Mucosa of descending colon (tissue), 3 donors: ENCODE measurements around the gene ZNF556. TPM values are rescaled to one million over a fixed set of nuclear protein-coding genes. Genes with fewer than 3 reads are reported as not detected.
"Not testable (repeated sequence)": the region's sequence is repeated elsewhere in the genome, so short reads cannot be mapped to it uniquely, and the experiment has no call there.

Experiments used
- ATAC-seq: fragments of 200-7000 bp; cut with Tn5 transposase; one replicate; pipeline ENCODE4 v1.9.1; 2020; ENCODE audit warnings: mild to moderate bottlenecking, moderate library complexity
- DNase-seq, 3 donors: peaks; one replicate each; pipeline ENCODE4 v3.0.0-alpha.2; 2020
- H3K36me3 ChIP-seq: fragments of 200-600 bp; one replicate; pipeline ENCODE4 v1.8.0; 2021; ENCODE audit warnings: low read depth, mild to moderate bottlenecking
- H3K4me1 ChIP-seq: fragments of 200-600 bp; one replicate; pipeline ENCODE4 v1.8.0; 2021; ENCODE audit warnings: low read depth, mild to moderate bottlenecking
- H3K4me3 ChIP-seq: fragments of 200-600 bp; one replicate; pipeline ENCODE4 v1.8.0; 2021; ENCODE audit warnings: mild to moderate bottlenecking
- H3K9me3 ChIP-seq: fragments of 200-600 bp; one replicate; pipeline ENCODE4 v1.8.0; 2021; ENCODE audit warnings: mild to moderate bottlenecking
- intact Hi-C, 2 donors: fragments of 100-400 bp; cut with DNase I in 1 of 2; cut with micrococcal nuclease in 1 of 2; formaldehyde crosslinking; loops; one replicate each; pipeline versions ENCODE4 v1.11.0 to v1.11.1; 2022; cut with DNase I, micrococcal nuclease
- total RNA-seq, 3 donors: library from RNA; stranded (reverse); fragmentation: NEBNext Ultra II Directional in 2 of 3; extraction: Animal tissue kit (Norgen Biotek cat#: 25700) in 2 of 3; gene quantifications; one replicate each; pipeline versions ENCODE4 v1.2.1 to v1.2.4, GENCODE V29; 2021 to 2023
- TF ChIP-seq, protein P1 (sequence below): fragments of 200-600 bp; IDR thresholded peaks from one replicate; pipeline ENCODE4 v1.8.0; 2022; ENCODE audit warnings: antibody characterized with exemption, mild to moderate bottlenecking
- donor health status: DM: no; HTN: no; CAD: no; lungs with moderate emphysema.
- donor health status: DM: no; HTN: no; CAD: no.
- donor health status: DM: no; HTN: yes; CAD: no.

Gene ZNF556
- total RNA-seq, 3 donors from 2014 or later: 0.29 TPM; not detected in 2

- Histone ChIP-seq H3K36me3 (no peaks in the 10 kb centered on the region), H3K4me1 (no peaks in the 10 kb centered on the region), H3K4me3 (no peak overlapping the region), H3K9me3 (no peaks in the 10 kb centered on the region)
- ATAC-seq: no peak
- TF ChIP-seq, protein P1, sequence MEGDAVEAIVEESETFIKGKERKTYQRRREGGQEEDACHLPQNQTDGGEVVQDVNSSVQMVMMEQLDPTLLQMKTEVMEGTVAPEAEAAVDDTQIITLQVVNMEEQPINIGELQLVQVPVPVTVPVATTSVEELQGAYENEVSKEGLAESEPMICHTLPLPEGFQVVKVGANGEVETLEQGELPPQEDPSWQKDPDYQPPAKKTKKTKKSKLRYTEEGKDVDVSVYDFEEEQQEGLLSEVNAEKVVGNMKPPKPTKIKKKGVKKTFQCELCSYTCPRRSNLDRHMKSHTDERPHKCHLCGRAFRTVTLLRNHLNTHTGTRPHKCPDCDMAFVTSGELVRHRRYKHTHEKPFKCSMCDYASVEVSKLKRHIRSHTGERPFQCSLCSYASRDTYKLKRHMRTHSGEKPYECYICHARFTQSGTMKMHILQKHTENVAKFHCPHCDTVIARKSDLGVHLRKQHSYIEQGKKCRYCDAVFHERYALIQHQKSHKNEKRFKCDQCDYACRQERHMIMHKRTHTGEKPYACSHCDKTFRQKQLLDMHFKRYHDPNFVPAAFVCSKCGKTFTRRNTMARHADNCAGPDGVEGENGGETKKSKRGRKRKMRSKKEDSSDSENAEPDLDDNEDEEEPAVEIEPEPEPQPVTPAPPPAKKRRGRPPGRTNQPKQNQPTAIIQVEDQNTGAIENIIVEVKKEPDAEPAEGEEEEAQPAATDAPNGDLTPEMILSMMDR: no peak
- no peak for DNase-seq
- intact Hi-C loops: loop anchor here (5.0 to 10.0 kb wide), 2 partner anchors 217 to 225 kb away; no protein-coding TSS in a partner anchor
These were observed 2.5 kb downstream of the ZNF556 start for GRCh38 chr19:2869618-2870017.

- TF ChIP-seq, protein P1: peak; percentile 13
- H3K36me3 ChIP-seq, ATAC-seq, H3K4me3 ChIP-seq, H3K4me1 ChIP-seq: not testable (repeated sequence)
- H3K9me3 ChIP-seq: peaks cover 15% of the 10 kb centered on the region
- DNase-seq: peak in 1 of 3 donors; percentile 9
- intact Hi-C loops: loop anchor here (5.0 to 10.0 kb wide), 2 partner anchors 220 to 227 kb away; no protein-coding TSS in a partner anchor
These were observed 5.0 kb downstream of the ZNF556 start for GRCh38 chr19:2872175-2872574.

GRCh38 chr19:2877398-2878331 lies 10.5 kb downstream of the ZNF556 start:
- intact Hi-C loops: loop anchor here in 1 of 2 donors (10.0 kb wide), 1 partner anchor 233 kb away; no protein-coding TSS in a partner anchor
- TF ChIP-seq, protein P1: no peak
- Histone ChIP-seq H3K4me3 (no peak overlapping the region), H3K36me3 (no peaks in the 10 kb centered on the region), H3K9me3 (peaks cover 35% of the 10 kb centered on the region), H3K4me1 (no peaks in the 10 kb centered on the region)
- no peak for ATAC-seq
- no peak for DNase-seq

DNA sequence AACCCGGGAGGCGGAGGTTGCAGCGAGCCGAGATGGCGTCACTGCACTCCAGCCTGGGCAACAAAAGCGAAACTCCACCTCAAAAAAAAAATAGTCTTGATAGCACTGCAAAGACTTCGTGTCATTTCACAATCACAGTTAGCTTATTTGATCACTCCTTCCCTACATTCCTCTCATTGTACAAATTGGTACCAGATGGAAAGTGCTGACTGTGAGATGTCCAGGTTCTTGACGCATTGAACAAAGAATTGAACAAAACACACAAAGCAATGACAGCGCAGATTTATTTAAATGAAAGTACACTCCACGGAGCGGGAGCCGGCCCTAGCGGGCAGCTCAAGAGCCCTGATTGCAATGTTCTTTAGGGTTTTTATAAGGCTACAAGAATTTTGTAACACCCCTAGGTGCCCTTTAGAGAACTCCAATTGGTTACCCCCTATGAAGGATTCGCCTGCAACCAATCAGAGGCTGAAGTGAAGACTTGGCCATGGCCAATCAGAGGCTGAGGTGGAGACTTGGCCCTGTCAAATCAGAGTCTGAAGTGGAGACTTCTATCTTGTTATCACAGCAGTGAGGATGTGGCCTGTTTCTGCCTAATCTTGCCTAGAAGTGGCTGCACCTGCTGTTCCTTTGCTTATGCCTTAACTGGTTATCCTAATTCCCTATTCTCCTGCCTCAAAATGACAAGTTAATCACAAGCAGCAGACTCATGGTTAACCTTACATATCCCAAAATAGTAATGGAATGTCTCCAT lies 16.7 kb downstream of the ZNF556 start:
- Histone ChIP-seq H3K4me1 (peaks cover 5% of the 10 kb centered on the region), H3K4me3 (no peak overlapping the region), H3K36me3 (no peaks in the 10 kb centered on the region), H3K9me3 (peaks cover 3% of the 10 kb centered on the region)
- DNase-seq (no peak), ATAC-seq (no peak)
- intact Hi-C loops: loop anchor here in 1 of 2 donors (10.0 kb wide), 1 partner anchor 281 kb away; no protein-coding TSS in a partner anchor
- TF ChIP-seq, protein P1: no peak

DNA sequence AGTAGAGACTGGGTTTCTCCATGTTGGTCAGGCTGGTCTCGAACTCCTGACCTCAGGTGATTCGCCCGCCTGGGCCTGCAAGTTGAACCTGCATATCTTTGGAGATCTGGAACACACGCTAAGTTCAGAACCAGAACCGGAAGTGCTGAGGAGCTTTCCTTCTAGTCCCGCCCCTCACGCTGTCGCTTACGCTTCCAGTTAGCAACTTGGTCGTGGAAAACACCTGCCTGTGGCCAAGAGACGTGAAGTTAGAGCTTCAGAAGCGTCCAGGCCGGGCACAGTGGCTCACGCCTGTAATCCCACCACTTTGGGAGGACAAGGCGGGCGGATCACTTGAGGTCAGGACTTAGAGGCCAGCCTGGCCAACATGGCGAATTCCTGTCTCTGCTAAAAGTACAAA lies 18.6 kb downstream of the ZNF556 start:
- DNase-seq (no peak), ATAC-seq (no peak)
- Histone ChIP-seq H3K36me3 (no peaks in the 10 kb centered on the region), H3K4me3 (no peak overlapping the region), H3K4me1 (peaks cover 5% of the 10 kb centered on the region), H3K9me3 (no peaks in the 10 kb centered on the region)
- TF ChIP-seq, protein P1: no peak
- intact Hi-C loops: loop anchor here in 1 of 2 donors (10.0 kb wide), 1 partner anchor 279 kb away; no protein-coding TSS in a partner anchor
